SIG-M5 treated with dmso at 0.1 percent for 504 hours (cell line): ENCODE data around the gene ASB13.
"Not testable (repeated sequence)": the region's sequence is repeated elsewhere in the genome, so short reads cannot be mapped to it uniquely, and the experiment has no call there.

Experiments used
- DNase-seq: peaks from one replicate; lab custom pipeline; 2025; ENCODE audit not compliant: unreplicated experiment; lab: John Stamatoyannopoulos, UW

Gene ASB13

DNA sequence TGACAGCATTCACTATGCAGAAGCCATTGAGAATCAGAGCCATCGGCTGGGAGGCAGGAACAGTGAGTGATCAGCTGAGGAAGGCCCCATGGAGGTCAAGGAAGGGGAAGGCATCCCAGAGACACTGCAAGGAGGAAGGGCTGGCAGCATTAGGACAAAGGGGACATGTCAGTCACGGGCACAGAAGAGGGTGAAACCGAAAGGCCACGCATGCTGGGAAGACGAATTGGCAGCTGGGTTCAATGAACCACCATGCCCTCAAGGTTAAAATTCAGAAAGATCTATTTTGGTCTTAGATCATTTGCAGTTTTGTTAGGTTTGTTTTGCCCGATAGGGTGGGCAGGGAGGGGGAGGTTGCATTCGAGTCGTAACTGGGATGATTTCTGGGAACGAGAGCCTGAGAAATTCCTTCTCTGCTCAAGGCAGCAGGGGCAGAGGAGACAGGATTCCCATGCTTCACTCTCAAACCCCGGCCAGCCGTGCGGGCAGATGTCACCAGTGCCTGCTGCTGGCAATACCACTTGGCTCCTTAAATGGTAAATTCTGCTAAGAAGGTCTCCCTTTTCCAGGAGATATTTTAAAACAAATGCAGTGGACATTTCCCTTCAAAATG lies 57.7 kb downstream of the ASB13 start:
- DNase-seq = no peak

DNA sequence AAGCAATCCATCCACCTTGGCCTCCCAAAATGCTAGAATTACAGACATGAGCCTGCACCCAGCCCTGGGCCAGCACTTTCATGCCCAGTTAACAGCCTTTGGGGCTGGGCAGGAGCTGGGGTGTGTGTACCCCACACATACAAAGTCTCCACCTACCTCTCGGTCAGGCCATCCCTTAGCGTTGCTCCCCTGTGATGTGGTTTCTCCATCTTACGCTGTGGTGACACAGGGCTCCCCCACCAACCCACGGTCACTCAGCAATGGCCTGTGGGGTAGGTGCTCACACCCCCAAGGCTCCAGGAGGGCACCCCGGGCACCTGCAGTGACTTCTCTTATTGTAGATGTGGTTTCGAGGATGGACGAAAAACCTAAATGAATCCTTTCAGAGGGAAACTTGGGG lies 58.8 kb downstream of the ASB13 start:
- no peak for DNase-seq

GRCh38 chr10:5606864-5607263 lies 59.5 kb downstream of the ASB13 start:
- DNase-seq = no peak

DNA sequence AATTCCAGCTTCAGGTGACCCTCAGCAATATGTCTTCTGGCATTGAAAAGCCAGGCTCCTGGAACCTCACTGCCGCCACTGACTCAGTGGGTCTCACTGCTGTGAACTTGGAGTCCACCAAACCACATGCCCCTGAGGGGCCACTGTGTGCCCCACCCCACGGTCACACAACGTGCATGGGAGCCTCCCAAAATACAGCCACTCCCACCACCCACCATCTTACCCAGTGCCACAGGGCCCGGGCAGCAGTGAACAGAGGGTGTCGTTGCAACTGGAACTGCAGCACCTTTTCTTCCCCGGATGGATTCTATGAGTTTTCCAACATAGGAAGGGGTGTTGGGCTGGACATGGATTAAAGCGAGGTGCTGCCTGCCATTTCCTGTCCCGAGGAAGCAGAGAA lies 60.1 kb downstream of the ASB13 start:
- DNase-seq = no peak

- no peak for DNase-seq
Observed at GRCh38 chr10:5604961-5605360, 61.4 kb downstream of the ASB13 start.

DNA sequence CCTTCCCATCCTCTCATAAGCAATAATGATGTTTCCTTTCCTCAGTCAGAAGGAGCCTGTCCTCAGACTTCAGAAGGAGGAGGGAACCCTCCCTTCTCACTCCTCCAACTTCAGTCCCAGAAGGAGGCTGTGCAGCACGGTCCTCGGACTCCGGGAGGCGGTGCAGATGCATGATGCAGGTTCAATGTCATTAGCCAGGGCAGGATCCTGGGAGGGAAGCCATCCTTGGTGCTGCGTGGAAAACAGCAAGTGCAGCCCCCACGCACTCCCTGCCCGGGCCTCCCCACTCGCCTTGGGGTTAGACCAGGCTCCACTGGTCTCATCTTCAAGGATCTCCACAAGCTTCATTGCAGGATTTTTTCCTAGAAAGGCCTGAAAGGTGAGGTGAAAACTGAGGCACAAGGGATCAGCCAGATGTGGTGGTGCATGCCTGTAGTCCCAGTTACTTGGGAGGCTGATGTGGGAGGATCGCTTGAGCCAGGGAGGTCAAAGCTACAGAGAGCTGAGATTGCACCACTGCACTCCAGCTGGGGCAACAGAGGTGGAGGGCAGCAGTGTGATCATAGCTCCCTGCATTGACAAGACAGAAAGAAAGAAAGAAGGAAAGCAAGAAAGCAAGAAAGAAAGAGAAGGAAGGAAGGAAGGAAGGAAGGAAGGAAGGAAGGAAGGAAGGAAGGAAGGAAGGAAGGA lies 62.0 kb downstream of the ASB13 start:
- DNase-seq = no peak

GRCh38 chr10:5603848-5604170 lies 62.6 kb downstream of the ASB13 start:
- no peak for DNase-seq

DNA sequence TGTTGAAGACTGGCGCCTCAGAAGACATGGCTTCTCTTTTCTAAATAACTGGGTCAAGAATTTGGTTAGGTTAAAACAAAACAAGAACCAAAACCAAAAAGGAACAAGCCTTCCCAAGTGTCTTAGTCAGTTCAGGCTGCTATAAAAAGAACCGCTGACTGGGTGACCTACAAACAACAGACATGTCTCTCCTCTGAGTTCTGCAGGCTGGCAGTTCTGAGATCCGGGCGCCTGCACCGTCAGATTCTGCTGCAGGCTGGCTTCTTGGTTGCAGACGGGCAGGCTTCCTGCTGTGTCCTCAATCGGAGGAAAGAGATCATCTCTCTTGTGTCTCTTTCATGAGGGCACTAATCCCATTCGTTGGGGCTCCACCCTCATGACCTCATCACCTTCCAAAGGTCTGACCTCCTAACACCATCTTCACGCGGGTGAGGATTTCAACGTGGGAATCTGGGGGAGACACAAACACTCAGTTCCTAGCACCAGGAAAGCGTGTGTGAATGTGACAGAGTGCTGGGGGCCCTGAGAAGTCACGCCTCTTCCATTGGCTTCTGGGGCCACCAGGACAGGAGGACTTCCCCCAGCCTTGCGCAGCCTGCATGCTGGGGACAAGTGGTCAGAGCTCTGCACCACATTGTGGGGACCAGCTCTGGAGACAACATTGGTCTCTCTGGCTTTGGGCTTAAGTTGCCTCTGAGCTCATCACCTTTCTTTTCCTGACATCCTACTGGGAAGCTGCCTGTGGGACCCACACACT lies 63.1 kb downstream of the ASB13 start:
- DNase-seq = no peak

DNA sequence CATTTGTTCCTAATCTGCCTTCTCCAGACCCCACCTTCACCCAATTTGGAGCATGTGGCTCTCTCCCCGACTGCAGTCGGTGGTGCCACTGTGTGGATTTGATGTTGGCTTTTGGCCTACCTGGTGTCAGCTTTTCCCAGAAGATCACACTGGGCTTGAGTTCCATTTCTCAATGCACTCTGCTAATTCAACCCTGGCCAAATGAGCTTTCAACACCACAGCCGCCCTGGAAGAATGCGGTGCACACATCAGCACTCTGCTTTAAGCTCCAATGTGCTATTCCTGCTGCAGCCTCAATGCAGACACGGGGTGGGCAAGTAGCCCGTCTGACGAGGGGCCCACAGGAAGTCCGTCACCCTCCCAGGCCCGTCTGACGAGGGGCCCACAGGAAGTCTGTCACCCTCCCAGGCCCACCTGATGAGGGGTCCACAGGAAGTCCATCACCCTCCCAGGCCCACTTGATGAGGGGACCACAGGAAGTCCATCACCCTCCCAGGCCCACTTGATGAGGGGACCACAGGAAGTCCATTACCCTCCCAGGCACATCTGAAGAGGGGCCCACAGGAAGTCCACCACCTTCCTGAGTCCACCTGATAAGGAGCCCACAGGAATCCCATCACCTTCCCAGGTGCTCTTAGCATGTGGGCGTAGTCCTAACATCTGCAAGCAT lies 64.4 kb downstream of the ASB13 start:
- DNase-seq = no peak

- DNase-seq = no peak
Observed at GRCh38 chr10:5600908-5601307, 65.5 kb downstream of the ASB13 start.

DNA sequence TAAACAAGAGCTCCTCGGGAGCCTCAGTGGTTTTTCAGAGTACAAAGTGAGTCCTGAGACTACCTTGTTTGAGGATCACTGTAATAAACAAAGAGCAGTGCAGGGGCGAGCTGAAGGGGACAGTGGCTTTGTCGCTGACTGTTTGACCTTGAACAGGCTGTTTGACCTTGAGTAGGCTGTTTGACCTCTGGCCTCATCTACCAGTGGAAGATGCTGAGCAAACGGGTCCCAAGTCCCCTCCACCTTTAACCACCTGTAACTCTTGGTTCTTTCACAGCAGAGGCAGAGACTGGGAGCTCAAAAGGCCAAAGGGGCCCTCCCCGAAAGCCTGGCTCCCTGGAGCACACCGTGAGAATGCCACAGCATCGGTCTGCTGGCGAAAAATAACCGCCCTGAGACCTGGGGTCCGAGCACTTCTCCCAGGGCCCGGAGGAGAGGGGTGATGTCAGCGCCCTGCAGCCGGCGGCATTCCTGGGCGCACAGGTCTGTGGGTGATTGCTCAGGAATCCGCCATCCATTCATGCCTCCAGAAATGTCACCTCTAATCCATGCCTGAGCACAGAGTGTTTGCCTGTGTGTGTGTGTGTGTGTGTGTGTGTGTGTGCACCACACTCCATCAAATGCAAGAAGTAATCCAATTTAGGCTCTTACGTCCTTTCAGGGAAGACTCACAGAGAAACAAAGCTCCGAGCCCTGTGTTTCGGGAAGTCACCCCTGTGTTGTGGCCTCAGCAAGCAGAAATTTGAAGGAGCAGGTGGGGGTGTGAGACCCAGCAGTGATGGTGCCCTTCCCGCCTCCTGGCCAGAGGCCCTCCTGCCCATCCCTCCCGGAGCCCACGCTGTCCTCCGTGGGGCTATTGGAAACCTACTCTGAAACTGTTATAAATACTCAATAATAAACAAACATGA lies 66.5 kb downstream of the ASB13 start:
- DNase-seq = no peak

- no peak for DNase-seq
Observed at GRCh38 chr10:5598085-5598690, 68.2 kb downstream of the ASB13 start.

DNA sequence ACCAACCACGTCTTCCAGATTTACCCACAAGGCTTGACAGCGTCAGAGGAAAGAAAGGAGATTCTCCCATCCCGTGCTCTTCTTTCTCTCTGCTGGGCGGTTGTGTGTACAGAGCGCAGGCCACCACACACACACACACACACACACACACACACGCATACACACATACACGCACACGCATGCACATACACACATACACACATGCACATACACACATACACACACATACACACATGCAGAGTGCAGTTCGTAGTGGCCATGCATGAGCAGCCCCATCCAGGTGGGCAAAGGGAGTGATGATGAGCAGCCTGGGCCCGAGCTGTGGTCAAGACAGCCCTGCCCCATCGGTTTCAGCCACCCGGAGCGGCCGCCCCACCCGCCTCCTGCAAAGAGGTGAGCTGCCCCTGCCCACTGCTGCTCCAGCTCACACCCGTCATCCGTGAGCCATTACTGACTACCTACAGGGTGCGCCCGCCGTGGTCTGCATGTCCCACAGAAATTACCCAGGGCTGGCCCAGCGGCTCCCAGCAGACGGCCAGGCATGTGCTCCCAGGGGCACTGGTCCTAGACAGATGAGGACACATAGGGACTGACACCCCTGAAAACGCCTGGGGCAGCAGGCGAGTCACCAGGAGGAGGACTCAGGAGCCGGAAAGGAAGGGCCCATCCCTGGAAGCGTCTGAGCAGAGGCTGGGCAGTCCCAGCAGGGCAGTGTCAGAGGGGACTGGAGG lies 69.6 kb downstream of the ASB13 start:
- DNase-seq = no peak

- no peak for DNase-seq
Observed at GRCh38 chr10:5595994-5596471, 70.4 kb downstream of the ASB13 start.

DNA sequence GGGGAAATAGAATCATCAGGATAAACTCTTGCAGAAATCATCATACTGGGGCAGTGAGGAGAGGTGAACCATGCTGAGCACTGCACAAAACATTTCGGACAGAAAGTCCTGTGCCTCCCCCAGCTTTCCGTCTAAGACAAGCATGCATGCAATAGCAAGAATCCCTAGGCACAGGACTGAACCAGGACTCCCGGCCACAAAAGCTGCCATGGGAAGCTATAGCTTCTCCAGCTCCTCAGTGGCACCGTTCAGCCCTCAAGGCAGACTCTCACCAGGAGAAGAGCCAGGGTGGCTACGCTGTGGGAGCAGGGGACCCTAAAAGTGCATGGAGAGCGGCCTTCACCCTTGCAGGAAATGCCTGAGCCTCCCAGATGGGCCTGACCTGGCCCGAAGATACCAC lies 70.8 kb downstream of the ASB13 start:
- DNase-seq = no peak

DNA sequence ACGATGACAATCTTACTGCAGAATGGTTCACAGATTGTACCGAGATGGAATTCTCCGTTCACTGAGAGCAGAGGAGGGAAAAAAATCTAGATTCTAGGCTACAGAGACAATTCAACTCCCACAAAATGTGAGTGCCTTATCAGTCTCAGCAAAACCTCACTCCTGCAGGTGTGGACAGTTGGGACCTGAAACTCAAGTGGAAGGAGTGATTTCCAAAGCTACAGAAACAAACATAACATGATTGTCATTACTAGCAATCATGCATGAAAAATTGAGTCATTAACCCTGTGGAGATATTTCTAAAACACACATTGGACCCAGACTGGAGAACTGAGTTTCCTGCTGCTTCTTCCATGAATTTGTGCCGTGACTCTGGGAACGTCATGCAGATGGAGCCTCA lies 71.3 kb downstream of the ASB13 start:
- no peak for DNase-seq

- no peak for DNase-seq
Observed at GRCh38 chr10:5594271-5595049, 71.9 kb downstream of the ASB13 start.

GRCh38 chr10:5593347-5593746 lies 73.0 kb downstream of the ASB13 start:
- DNase-seq = not testable (repeated sequence)

DNA sequence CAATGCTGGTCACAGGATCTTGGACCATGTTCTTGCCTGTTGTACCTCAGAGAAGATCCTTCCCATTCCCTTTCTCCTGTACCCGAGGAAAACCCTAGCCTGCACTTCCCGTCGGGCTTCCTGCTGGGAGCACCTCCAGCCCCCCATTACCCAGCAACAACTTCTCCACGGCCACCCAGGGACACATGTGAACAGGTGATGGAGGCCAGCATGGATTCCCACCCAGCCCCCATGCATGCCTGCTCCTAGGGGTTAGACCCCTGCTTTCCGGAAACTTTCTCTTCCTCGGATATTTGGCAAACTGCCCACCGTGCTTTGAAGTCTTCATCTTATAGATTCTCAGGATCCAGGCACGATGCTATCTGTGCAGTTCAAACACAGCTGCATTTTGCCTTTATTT lies 74.3 kb downstream of the ASB13 start:
- no peak for DNase-seq
